GM12878 (cell line): ENCODE results near the gene NCBP1.

Experiments used
- CREB1 ChIP-seq: IDR thresholded peaks from 2 replicates; pipeline ENCODE4 v1.6.1; 2012; ENCODE audit warnings: low read depth, mild to moderate bottlenecking, inconsistent platforms
- MEF2A ChIP-seq: IDR thresholded peaks from 2 replicates; pipeline ENCODE4 v1.6.1; 2011; ENCODE audit warnings: low read depth, mild to moderate bottlenecking, low read length, moderate library complexity; ENCODE audit not compliant: insufficient read depth
- RAD51 ChIP-seq: fragments of 450-650 bp; IDR thresholded peaks from 2 replicates; pipeline ENCODE4 v1.6.1; 2016; ENCODE audit warnings: moderate library complexity, mild to moderate bottlenecking, inconsistent platforms
- RCOR1 ChIP-seq: conservative IDR thresholded peaks from 2 replicates; pipeline ENCODE4 v1.6.1; 2012; ENCODE audit warnings: low read depth, low read length, improper control_type of control experiment
- SUZ12 ChIP-seq: fragments of 200-600 bp; sonication (generic); IDR thresholded peaks from one replicate; pipeline ENCODE4 v1.6.1; 2018; ENCODE audit warnings: antibody characterized with exemption, mild to moderate bottlenecking; ENCODE audit not compliant: unreplicated experiment
- TF ChIP-seq, protein P1 (sequence below), 3 experiments: IDR thresholded peaks in 2 of 3; conservative IDR thresholded peaks in 1 of 3; 2 replicates each; pipeline ENCODE4 v1.5.1; 2011; ENCODE audit warnings: low read depth in 3 of 3, low read length in 3 of 3, mild to moderate bottlenecking in 3 of 3, control low read depth in 2 of 3, moderate library complexity in 2 of 3, inconsistent platforms in 1 of 3, mixed read lengths in 1 of 3; ENCODE audit not compliant: control insufficient read depth in 2 of 3, insufficient read depth in 1 of 3; ENCODE audit errors: extremely low read depth in 1 of 3
- TF ChIP-seq, protein P2 (sequence below): fragments of 450-650 bp; IDR thresholded peaks from 2 replicates; pipeline ENCODE4 v1.6.1; 2016; ENCODE audit warnings: mild to moderate bottlenecking, moderate library complexity, borderline replicate concordance

DNA sequence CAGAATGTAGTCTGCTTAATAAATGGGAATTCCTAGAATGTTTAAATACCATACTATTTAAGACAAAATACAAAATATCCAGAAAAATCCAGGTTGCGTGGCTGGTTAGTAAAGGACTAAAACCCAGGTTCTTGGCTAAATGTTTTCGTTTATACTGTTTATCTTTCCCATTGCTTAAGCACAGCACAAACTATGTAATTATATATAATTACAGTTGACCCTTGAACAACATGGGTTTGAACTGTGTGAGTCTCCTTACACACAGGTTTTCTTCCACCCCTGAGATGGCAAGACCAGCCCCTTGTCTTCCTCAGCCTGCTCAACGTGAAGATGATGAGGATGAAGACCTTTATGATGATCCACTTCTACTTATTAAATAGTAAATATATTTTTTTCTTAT lies 38.8 kb downstream of the NCBP1 start:
- TF ChIP-seq, protein P1, sequence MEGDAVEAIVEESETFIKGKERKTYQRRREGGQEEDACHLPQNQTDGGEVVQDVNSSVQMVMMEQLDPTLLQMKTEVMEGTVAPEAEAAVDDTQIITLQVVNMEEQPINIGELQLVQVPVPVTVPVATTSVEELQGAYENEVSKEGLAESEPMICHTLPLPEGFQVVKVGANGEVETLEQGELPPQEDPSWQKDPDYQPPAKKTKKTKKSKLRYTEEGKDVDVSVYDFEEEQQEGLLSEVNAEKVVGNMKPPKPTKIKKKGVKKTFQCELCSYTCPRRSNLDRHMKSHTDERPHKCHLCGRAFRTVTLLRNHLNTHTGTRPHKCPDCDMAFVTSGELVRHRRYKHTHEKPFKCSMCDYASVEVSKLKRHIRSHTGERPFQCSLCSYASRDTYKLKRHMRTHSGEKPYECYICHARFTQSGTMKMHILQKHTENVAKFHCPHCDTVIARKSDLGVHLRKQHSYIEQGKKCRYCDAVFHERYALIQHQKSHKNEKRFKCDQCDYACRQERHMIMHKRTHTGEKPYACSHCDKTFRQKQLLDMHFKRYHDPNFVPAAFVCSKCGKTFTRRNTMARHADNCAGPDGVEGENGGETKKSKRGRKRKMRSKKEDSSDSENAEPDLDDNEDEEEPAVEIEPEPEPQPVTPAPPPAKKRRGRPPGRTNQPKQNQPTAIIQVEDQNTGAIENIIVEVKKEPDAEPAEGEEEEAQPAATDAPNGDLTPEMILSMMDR (IDR thresholded peaks at IDR 0.05 in 2 of 3, conservative IDR thresholded peaks at IDR 0.05 in 1 of 3; ENCODE audit: control insufficient read depth in 2 of 3, extremely low read depth in 1 of 3, insufficient read depth in 1 of 3, low read depth in 3 of 3, low read length in 3 of 3), result no peak
- TF ChIP-seq RAD51 (no peak), CREB1 (no peak), MEF2A (no peak), RCOR1 (no peak), SUZ12 (no peak)
- TF ChIP-seq, protein P2, sequence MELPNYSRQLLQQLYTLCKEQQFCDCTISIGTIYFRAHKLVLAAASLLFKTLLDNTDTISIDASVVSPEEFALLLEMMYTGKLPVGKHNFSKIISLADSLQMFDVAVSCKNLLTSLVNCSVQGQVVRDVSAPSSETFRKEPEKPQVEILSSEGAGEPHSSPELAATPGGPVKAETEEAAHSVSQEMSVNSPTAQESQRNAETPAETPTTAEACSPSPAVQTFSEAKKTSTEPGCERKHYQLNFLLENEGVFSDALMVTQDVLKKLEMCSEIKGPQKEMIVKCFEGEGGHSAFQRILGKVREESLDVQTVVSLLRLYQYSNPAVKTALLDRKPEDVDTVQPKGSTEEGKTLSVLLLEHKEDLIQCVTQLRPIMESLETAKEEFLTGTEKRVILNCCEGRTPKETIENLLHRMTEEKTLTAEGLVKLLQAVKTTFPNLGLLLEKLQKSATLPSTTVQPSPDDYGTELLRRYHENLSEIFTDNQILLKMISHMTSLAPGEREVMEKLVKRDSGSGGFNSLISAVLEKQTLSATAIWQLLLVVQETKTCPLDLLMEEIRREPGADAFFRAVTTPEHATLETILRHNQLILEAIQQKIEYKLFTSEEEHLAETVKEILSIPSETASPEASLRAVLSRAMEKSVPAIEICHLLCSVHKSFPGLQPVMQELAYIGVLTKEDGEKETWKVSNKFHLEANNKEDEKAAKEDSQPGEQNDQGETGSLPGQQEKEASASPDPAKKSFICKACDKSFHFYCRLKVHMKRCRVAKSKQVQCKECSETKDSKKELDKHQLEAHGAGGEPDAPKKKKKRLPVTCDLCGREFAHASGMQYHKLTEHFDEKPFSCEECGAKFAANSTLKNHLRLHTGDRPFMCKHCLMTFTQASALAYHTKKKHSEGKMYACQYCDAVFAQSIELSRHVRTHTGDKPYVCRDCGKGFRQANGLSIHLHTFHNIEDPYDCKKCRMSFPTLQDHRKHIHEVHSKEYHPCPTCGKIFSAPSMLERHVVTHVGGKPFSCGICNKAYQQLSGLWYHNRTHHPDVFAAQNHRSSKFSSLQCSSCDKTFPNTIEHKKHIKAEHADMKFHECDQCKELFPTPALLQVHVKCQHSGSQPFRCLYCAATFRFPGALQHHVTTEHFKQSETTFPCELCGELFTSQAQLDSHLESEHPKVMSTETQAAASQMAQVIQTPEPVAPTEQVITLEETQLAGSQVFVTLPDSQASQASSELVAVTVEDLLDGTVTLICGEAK, result no peak
